HG02884 (cell line): Measurements from ENCODE around the gene ZNF490.
A peak's percentile ranks its signal among the peaks of the same experiment; 100 is the strongest.
"Not testable (repeated sequence)": the region's sequence is repeated elsewhere in the genome, so short reads cannot be mapped to it uniquely, and the experiment has no call there.

ENCODE experiments used
- ATAC-seq: cut with Tn5 transposase; IDR thresholded peaks from one replicate; pipeline ENCODE4 v1.9.1; 2021; ENCODE audit warnings: mild to moderate bottlenecking, moderate library complexity; ENCODE audit not compliant: unreplicated experiment

Gene ZNF490

DNA sequence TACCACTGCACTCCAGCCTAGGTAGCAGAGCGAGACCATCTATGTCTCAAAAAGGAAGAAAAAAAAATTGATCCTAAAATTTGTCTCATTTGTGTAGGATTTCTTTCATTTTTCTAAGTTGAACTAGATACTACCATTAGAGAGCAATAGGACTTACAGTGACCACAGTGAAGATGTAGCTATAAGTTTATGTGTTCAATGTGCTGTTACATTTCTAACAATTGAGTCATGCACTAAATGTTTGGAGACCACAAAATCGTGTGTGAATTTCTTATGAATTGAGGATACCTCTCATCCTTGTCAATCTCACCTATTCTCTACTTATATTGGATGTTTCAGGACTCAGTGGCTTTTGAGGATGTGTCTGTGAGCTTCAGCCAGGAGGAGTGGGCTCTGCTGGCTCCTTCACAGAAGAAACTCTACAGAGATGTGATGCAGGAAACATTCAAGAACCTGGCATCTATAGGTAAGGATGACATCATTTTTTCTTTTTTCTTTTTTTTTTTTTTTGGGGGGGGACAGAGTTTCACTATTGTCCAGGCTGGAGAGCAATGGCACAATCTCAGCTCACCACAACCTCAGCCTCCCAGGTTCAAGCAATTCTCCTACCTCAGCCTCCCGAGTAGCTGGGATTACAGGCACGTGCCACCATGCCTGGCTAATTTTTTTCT, 12.9 kb upstream of the ZNF490 start:
- no peak for ATAC-seq

GRCh38 chr19:12621253-12622024, 10.8 kb upstream of the ZNF490 start:
- ATAC-seq: not testable (repeated sequence)

- no peak for ATAC-seq
Measured at GRCh38 chr19:12617646-12618045, 7.0 kb upstream of the ZNF490 start.

DNA sequence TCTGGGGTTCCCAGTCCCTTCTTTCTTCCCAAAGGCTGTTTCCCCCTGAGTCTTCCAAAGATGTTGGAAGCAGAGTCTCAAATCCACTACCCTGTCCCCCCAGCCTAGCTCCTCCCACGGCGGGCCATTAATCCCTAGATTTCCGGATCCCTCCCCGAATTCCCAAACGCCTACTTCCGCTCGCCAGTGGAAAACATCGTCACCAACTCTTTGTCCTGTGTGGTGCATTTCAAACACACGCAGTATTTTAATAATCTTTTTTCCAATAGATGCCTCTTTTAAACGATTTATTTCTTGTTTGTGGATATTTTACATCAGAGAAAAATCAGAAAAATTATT, 717 bp upstream of the ZNF490 start:
- no peak for ATAC-seq

DNA sequence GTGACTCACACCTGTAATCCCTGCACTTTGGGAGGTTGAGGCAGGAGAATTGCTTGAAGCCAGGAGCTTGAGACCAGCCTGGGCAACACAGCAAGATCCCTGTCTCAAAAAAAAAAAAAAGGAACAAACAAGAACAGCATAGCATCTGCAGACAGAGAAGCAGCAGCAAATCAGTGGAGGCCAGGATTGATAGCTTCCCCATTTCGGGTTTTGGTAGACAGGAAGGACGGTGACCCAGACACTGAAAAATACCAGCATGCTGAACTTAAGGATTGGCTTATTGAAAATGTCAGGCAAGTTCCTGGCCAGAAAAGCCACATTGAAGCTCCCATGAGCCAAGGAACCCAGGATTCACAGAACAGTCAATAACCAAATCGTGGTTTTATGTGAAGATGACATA, 3.0 kb downstream of the ZNF490 start:
- ATAC-seq: no peak

GRCh38 chr19:12606796-12607195, 3.8 kb downstream of the ZNF490 start:
- no peak for ATAC-seq

DNA sequence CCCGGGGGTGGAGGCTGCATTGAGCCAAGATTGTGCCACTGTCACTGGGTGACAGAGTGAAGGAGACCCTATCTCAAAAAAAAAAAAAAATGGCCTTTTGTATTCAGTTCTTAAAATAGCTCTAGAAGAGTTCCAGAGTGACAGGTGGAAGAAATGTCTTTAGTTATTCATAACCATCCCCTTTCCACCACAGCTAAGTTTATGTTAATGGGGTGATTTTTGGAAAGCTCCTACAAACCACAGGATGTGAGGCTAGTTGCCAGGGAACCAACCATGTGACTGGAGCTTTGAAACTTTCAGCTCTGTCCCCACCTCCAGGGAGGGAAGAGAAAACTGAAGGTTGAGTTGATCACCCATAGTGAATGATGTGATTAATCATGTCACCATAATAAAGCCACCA, 6.9 kb downstream of the ZNF490 start:
- no peak for ATAC-seq

DNA sequence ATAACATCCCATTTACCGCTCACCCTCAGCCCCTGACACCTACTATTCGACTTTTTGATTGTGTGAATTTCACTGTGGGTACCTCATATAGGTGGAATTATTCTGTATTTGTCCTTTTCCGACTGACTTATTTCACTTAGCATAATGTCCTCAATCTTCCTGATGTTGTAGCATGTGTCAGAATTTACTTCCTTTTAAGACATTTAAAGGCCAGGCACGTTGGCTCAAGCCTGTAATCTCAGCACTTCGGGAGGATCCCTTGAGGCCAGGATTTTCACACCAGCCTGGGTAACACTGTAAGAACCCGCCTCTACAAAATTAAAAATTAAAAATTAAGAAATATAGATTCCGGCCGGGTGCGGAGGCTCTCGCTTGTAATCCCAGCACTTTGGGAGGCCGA, 13.0 kb downstream of the ZNF490 start:
- ATAC-seq: no peak

- ATAC-seq: no peak
Measured at GRCh38 chr19:12596927-12597548, 13.6 kb downstream of the ZNF490 start.

- ATAC-seq: no peak
Measured at GRCh38 chr19:12596485-12596884, 14.1 kb downstream of the ZNF490 start.

DNA sequence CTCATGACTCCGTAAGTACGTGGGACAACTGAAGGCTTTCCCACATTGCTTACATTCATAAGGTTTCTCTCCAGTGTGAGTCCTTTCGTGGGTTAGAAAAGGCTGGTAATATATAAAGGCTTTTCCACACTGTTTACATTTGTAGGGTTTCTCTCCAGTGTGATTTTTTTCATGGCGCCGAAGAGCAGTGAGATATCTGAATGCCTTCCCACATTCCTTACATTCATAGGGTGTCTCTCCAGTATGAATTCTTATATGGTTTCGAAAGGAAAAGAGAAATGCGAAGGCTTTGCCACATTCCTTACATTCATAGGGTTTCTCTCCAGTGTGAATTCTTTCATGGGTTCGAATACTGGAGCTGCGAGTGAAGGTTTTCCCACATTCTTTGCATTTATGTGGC, 29.5 kb downstream of the ZNF490 start:
- no peak for ATAC-seq

- ATAC-seq: no peak
Measured at GRCh38 chr19:12580180-12580694, 30.4 kb downstream of the ZNF490 start.

DNA sequence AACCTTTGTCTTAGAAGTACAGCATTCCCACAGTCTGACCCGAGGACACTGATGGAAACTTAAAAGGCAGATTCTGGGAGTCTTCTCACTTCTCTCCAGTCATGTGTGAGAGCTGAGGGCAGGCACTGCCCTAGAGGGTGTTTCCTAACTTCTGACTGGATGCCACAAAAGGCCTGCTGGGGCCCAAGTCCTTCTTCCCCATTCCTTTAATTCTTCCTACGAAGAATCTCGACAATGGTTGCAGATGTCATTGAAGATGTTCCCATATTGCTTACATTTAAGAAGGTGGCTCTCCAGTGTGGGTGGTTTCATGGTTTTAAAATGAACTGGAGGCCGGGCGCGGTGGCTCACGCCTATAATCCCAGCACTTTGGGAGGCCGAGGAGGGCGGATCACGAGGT, 32.0 kb downstream of the ZNF490 start:
- ATAC-seq: no peak

DNA sequence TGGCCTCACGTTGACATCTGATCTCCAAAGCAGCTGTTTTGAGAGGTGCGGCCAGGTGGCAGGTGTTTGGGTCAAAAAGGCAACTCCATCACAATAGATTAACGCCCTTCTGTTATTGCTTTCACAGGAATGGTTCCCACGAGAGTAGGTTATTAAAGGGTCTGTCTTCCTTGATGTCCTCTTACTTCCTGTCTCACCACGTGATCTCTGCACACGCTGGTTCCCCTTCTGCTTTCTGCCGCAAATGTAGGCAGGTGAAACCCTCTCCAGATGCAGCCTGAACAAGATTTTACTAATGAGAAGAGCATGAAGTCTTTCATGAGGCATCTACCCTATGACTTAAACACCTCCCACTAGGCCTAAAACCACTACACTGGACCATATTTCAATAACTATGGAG, 36.6 kb downstream of the ZNF490 start:
- ATAC-seq: no peak

DNA sequence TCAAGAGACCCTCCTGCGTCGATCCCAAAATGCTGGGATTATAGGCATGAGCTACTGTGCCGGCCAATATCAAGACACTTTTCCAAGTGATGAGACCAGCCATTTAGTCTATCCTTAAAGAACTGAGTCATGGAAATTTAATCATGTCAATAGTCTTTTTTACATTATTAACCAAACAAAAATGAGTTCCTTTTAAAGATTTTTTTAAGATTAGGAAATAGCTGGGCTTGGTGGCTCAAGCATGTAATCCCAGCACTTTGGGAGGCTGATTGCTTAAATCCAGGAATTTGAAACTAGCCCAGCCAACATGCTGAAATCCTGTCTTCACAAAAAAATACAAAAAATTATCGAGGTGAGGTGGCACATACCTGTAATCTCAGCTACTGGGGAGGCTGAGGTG, 42.7 kb downstream of the ZNF490 start:
- no peak for ATAC-seq

GRCh38 chr19:12566380-12566779, 44.2 kb downstream of the ZNF490 start:
- ATAC-seq: not testable (repeated sequence)

DNA sequence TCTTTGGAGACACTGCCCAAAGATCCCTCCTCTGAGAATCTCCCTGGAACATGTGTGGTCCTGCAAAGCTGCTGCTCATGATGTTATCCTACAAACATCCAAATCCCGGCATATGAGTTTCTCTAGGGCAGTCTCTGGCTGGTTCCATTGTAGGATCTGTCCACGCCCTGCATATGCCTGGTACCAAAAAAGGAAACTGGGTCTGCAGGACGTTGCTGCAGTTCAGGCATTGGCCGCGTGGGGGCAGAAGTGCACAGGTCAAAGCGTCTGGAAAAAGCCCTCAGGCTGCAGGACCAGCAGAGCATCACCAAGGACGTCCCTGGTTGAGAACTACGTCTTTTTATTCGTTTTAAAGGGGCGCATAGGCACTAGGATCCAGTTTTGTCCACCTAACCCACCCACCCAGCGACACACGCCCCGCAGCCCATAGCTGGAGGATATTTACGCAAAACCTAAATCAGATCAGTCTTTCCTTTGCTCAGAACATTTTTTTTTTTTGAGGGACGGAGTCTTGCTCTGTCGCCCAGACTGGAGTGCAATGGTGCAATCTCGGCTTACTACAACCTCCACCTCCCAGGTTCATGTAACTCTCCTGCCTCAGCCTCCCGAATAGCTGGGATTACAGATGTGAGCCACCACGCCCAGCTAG, 46.5 kb downstream of the ZNF490 start:
- ATAC-seq: no peak

GRCh38 chr19:12555456-12555930, 55.1 kb downstream of the ZNF490 start:
- ATAC-seq: no peak

DNA sequence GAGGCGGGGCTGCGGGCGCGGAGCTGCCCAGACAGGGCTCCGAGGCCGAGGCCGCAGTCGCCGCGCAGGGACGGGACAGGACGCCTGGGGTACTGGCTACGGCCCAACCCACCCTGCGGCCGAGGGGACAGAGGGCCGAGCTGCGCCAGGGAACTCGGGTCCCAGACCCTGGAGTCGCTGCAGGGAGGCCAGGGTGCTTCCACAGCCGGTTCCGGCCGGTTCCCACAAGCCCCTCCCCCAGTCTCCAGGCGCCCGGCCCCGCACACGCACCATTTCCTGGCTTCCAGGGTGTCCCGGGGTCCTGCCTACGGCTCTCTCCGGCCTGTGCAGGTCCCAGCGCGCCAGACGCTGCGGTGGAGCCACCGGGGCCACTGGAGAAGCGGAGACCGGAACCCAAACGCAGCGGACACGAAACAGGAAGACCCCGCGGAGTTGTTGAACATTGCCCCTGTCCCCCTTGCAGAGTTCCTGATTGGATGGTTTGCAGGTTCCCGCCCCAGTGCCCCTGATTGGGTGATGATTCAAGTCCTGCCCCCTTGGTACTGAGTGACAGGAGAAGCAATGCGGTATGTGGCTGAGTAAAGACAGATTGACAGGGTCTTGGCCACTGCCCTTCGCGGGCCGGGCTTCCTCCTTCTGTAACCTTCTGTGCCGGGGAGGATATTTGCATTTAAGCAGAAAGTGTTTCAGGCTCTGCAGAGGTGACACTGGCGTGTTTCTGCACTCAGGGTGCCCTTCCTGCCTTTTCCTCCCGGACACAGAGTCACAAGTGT, 59.4 kb downstream of the ZNF490 start, which contains the start of gene ZNF564:
Gene ZNF564, minus strand, starts transcription at position 423 of the 773 bp plus-strand sequence. Its CDS starts 150 bp downstream, at position 273.
- peak; percentile 94 for ATAC-seq

DNA sequence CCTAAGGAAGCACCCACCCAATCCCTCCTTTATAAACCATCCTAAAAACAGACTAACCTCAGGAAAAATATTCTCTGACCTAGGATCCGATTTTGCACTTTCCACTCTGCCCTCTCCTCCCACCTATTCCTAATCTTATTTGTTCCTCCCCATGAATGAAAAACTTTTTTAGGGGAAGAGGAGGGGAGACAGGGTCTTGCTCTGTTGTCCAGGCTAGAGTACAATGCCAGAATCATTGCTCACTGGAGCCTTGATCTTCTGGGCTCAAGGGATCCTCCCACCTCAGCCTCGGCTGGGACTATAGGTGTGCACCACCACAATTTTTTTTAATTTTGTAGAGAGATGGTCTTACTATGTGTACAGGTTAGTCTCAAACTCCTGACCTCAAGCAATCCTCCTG, 63.7 kb downstream of the ZNF490 start:
- no peak for ATAC-seq
